ENCODE data around the gene TAMM41. TPM values are rescaled to one million over a fixed set of nuclear protein-coding genes. Genes with fewer than 3 reads are reported as not detected.

TAMM41 gene
- total and polyA plus RNA-seq, 2 experiments from 2014 or later: 8.2 to 18.1 TPM

GRCh38 chr3:11794927-11795326 lies 51.8 kb downstream of the TAMM41 start:
- no peak overlapping the region for H3K4me2 ChIP-seq (ENCODE audit: unreplicated experiment)
- H3K27me3 ChIP-seq (replicated peaks; ENCODE audit: insufficient read depth): no peaks in the 10 kb centered on the region
- no peak overlapping the region for H3K4me3 ChIP-seq
- TF ChIP-seq EZH2 (IDR thresholded peaks at IDR 0.05; ENCODE audit: insufficient read depth, poor library complexity, severe bottlenecking): no peak
- TF ChIP-seq EZH2phosphoT487 (IDR thresholded peaks at IDR 0.05; ENCODE audit: insufficient read depth, low read depth): no peak
- WGBS, 2 experiments (ENCODE audit: low coverage in 1 of 2, low lambda C conversion rate in 2 of 2, missing lambda C conversion rate in 2 of 2): 92 to 99% methylated on average over 2 of the region's 2 CpGs
- H4K20me1 ChIP-seq (ENCODE audit: insufficient read depth): no peaks in the 10 kb centered on the region
- no peaks in the 10 kb centered on the region for H3F3A ChIP-seq (ENCODE audit: insufficient read depth)
- DNase-seq: no peak
- in situ Hi-C loops (cut with MboI): no loop called here
- H3K36me3 ChIP-seq (ENCODE audit: low read depth): peaks cover 14% of the 10 kb centered on the region; the same call in 1 of the 2 replicates
- no peak overlapping the region for H3K9ac ChIP-seq
- no peak overlapping the region for H3K27ac ChIP-seq
- H2AFZ ChIP-seq: no peak overlapping the region
- peaks cover 21% of the 10 kb centered on the region for H3K79me2 ChIP-seq (ENCODE audit: insufficient read depth)
- H3K4me1 ChIP-seq (ENCODE audit: insufficient read depth): no peaks in the 10 kb centered on the region
- H3K9me3 ChIP-seq (ENCODE audit: low read depth): no peaks in the 10 kb centered on the region
- no peaks in the 10 kb centered on the region for H3K9me2 ChIP-seq (ENCODE audit: insufficient read depth)

GRCh38 chr3:11791339-11792200 lies 55.1 kb downstream of the TAMM41 start:
- no peaks in the 10 kb centered on the region for H3K9me3 ChIP-seq (ENCODE audit: low read depth)
- TF ChIP-seq EZH2phosphoT487 (IDR thresholded peaks at IDR 0.05; ENCODE audit: insufficient read depth, low read depth): no peak
- in situ Hi-C loops (cut with MboI): no loop called here
- no peaks in the 10 kb centered on the region for H4K20me1 ChIP-seq (ENCODE audit: insufficient read depth)
- H3K4me1 ChIP-seq (ENCODE audit: insufficient read depth): no peaks in the 10 kb centered on the region
- H3K9ac ChIP-seq: no peak overlapping the region
- H3K27ac ChIP-seq: no peak overlapping the region
- H3K79me2 ChIP-seq (ENCODE audit: insufficient read depth): no peaks in the 10 kb centered on the region
- no peak overlapping the region for H3K4me3 ChIP-seq
- H2AFZ ChIP-seq: no peak overlapping the region
- 88 to 92% methylated on average over 6 of the region's 6 CpGs for WGBS, 2 experiments (ENCODE audit: low coverage in 1 of 2, low lambda C conversion rate in 2 of 2, missing lambda C conversion rate in 2 of 2)
- no peaks in the 10 kb centered on the region for H3F3A ChIP-seq (ENCODE audit: insufficient read depth)
- no peaks in the 10 kb centered on the region for H3K27me3 ChIP-seq (replicated peaks; ENCODE audit: insufficient read depth)
- peaks cover 12% of the 10 kb centered on the region; the same call in 1 of the 2 replicates for H3K36me3 ChIP-seq (ENCODE audit: low read depth)
- H3K9me2 ChIP-seq (ENCODE audit: insufficient read depth): no peaks in the 10 kb centered on the region
- no peak overlapping the region for H3K4me2 ChIP-seq (ENCODE audit: unreplicated experiment)
- DNase-seq: no peak

GRCh38 chr3:11789412-11789811 lies 57.3 kb downstream of the TAMM41 start:
- DNase-seq: no peak
- H3F3A ChIP-seq (ENCODE audit: insufficient read depth): no peaks in the 10 kb centered on the region
- 92 to 100% methylated on average over 1 of the region's 1 CpG for WGBS, 2 experiments (ENCODE audit: low coverage in 1 of 2, low lambda C conversion rate in 2 of 2, missing lambda C conversion rate in 2 of 2)
- no peak overlapping the region for H3K9ac ChIP-seq
- no peak overlapping the region for H3K4me3 ChIP-seq
- H2AFZ ChIP-seq: no peak overlapping the region
- no peak overlapping the region for H3K4me2 ChIP-seq (ENCODE audit: unreplicated experiment)
- H3K27me3 ChIP-seq (replicated peaks; ENCODE audit: insufficient read depth): no peaks in the 10 kb centered on the region
- TF ChIP-seq EZH2phosphoT487 (IDR thresholded peaks at IDR 0.05; ENCODE audit: insufficient read depth, low read depth) (no peak), EZH2 (IDR thresholded peaks at IDR 0.05; ENCODE audit: insufficient read depth, poor library complexity, severe bottlenecking) (no peak)
- H4K20me1 ChIP-seq (ENCODE audit: insufficient read depth): no peaks in the 10 kb centered on the region
- in situ Hi-C loops (cut with MboI): no loop called here
- H3K9me2 ChIP-seq (ENCODE audit: insufficient read depth): no peaks in the 10 kb centered on the region
- H3K79me2 ChIP-seq (ENCODE audit: insufficient read depth): no peaks in the 10 kb centered on the region
- no peak overlapping the region for H3K27ac ChIP-seq
- no peaks in the 10 kb centered on the region for H3K9me3 ChIP-seq (ENCODE audit: low read depth)
- peaks cover 12% of the 10 kb centered on the region; the same call in 1 of the 2 replicates for H3K36me3 ChIP-seq (ENCODE audit: low read depth)
- no peaks in the 10 kb centered on the region for H3K4me1 ChIP-seq (ENCODE audit: insufficient read depth)

GRCh38 chr3:11784971-11785377 lies 61.7 kb downstream of the TAMM41 start:
- no peaks in the 10 kb centered on the region for H3F3A ChIP-seq (ENCODE audit: insufficient read depth)
- H2AFZ ChIP-seq: no peak overlapping the region
- peaks cover 7% of the 10 kb centered on the region; the same call in 1 of the 2 replicates for H3K36me3 ChIP-seq (ENCODE audit: low read depth)
- 74 to 80% methylated on average over 3 of the region's 3 CpGs for WGBS, 2 experiments (ENCODE audit: low coverage in 1 of 2, low lambda C conversion rate in 2 of 2, missing lambda C conversion rate in 2 of 2)
- DNase-seq: no peak
- no peaks in the 10 kb centered on the region for H3K27me3 ChIP-seq (replicated peaks; ENCODE audit: insufficient read depth)
- H3K4me1 ChIP-seq (ENCODE audit: insufficient read depth): no peaks in the 10 kb centered on the region
- H3K4me2 ChIP-seq (ENCODE audit: unreplicated experiment): no peak overlapping the region
- no peaks in the 10 kb centered on the region for H3K9me3 ChIP-seq (ENCODE audit: low read depth)
- H3K27ac ChIP-seq: no peak overlapping the region
- no peaks in the 10 kb centered on the region for H3K9me2 ChIP-seq (ENCODE audit: insufficient read depth)
- H3K4me3 ChIP-seq: no peak overlapping the region
- in situ Hi-C loops (cut with MboI): no loop called here
- H3K79me2 ChIP-seq (ENCODE audit: insufficient read depth): no peaks in the 10 kb centered on the region
- no peaks in the 10 kb centered on the region for H4K20me1 ChIP-seq (ENCODE audit: insufficient read depth)
- H3K9ac ChIP-seq: no peak overlapping the region
- no peak for TF ChIP-seq EZH2 (IDR thresholded peaks at IDR 0.05; ENCODE audit: insufficient read depth, poor library complexity, severe bottlenecking)
- no peak for TF ChIP-seq EZH2phosphoT487 (IDR thresholded peaks at IDR 0.05; ENCODE audit: insufficient read depth, low read depth)
